Esophagus muscularis mucosa (tissue), 4 donors: ENCODE data around the gene DLX3. TPM values are rescaled to one million over a fixed set of nuclear protein-coding genes. Genes with fewer than 3 reads are reported as not detected.

Source experiments
- DNase-seq: peaks from one replicate; pipeline ENCODE4 v3.0.0-alpha.2; 2017; ENCODE audit errors: extremely low spot score
- H3K27ac ChIP-seq, 4 donors: fragments of 200-600 bp; sonication (generic); replicated peaks in 1 of 4; 1 replicate in 3 of 4; 2 replicates in 1 of 4; pipeline ENCODE4 v1.5.1; 2016 to 2019; ENCODE audit warnings: mild to moderate bottlenecking in 1 of 4
- H3K27me3 ChIP-seq, 4 donors: fragments of 200-600 bp; sonication (generic); one replicate each; pipeline versions ENCODE4 v1.5.1 to v1.6.0; 2016 to 2019
- H3K36me3 ChIP-seq, 4 donors: fragments of 200-600 bp; sonication (generic); one replicate each; pipeline ENCODE4 v1.5.1; 2016 to 2019
- H3K4me1 ChIP-seq, 4 donors: fragments of 200-600 bp; sonication (generic); one replicate each; pipeline ENCODE4 v1.5.1; 2016 to 2019
- H3K4me3 ChIP-seq, 4 donors: fragments of 200-600 bp; sonication (generic); 1 replicate in 2 of 4; 2 replicates in 2 of 4; pipeline ENCODE4 v1.5.1; 2016 to 2019; ENCODE audit warnings: mild to moderate bottlenecking in 4 of 4, moderate library complexity in 1 of 4
- H3K9me3 ChIP-seq, 4 donors: fragments of 200-600 bp; sonication (generic); 1 replicate in 3 of 4; 2 replicates in 1 of 4; pipeline ENCODE4 v1.5.1; 2016 to 2019
- CTCF ChIP-seq, 3 experiments: fragments of 200-600 bp in 2 of 3; fragments of 450-650 bp in 1 of 3; sonication (generic) in 2 of 3; IDR thresholded peaks; one replicate each; pipeline ENCODE4 v1.5.1; 2017 to 2019; ENCODE audit warnings: antibody characterized with exemption in 3 of 3, mild to moderate bottlenecking in 2 of 3, moderate library complexity in 1 of 3
- EP300 ChIP-seq: sonication (generic); formaldehyde crosslinking; IDR thresholded peaks from one replicate; pipeline ENCODE4 v1.6.1; 2017; ENCODE audit warnings: antibody characterized with exemption
- POLR2A ChIP-seq: fragments of 450-650 bp; IDR thresholded peaks from one replicate; pipeline ENCODE4 v1.6.1; 2017; ENCODE audit warnings: antibody characterized with exemption, moderate library complexity, mild to moderate bottlenecking, low read depth
- POLR2AphosphoS5 ChIP-seq, 2 donors: sonication (generic); formaldehyde crosslinking; IDR thresholded peaks; one replicate each; pipeline ENCODE4 v1.6.1; 2017; ENCODE audit warnings: antibody characterized with exemption in 2 of 2
- WGBS: methylation state at CpG from one replicate; pipeline ENCODE4 v1.1.5; 2018; 5-methylcytosine and 5-hydroxymethylcytosine counted together
- intact Hi-C: fragments of 100-400 bp; cut with DNase I; formaldehyde crosslinking; loops from one replicate; pipeline ENCODE4 v1.15.1; 2023
- total RNA-seq, 4 donors: library from RNA; depleted of rRNA; stranded (reverse); fragments of >200 nt; gene quantifications; one replicate each; pipeline versions ENCODE4 v1.1.0 to v1.2.1, GENCODE V29; 2016

DLX3 gene
- total RNA-seq, 4 donors from 2014 or later, result 0.32 TPM; not detected in 3

GRCh38 chr17:49967205-49967604, 27.8 kb downstream of the DLX3 start:
- DNase-seq, result no peak
- TF ChIP-seq POLR2AphosphoS5 (IDR thresholded peaks at IDR 0.05) (no peak), CTCF (IDR thresholded peaks at IDR 0.05) (no peak), EP300 (no peak), POLR2A (no peak)
- Histone ChIP-seq H3K27me3 (peaks cover 25 to 100% (median 97%) of the 10 kb centered on the region in 4 donors), H3K4me3 (no peak overlapping the region), H3K4me1 (peaks cover 42 to 60% (median 53%) of the 10 kb centered on the region in 4 donors), H3K36me3 (no peaks in the 10 kb centered on the region), H3K27ac (no peak overlapping the region), H3K9me3 (no peaks in the 10 kb centered on the region)
- intact Hi-C loops, result no loop called here
- WGBS, result 14% methylated on average over 2 of the region's 3 CpGs

GRCh38 chr17:49966767-49967166, 28.3 kb downstream of the DLX3 start:
- no peaks in the 10 kb centered on the region for H3K9me3 ChIP-seq
- intact Hi-C loops, result no loop called here
- TF ChIP-seq EP300 (no peak), POLR2A (no peak), POLR2AphosphoS5 (IDR thresholded peaks at IDR 0.05) (no peak), CTCF (IDR thresholded peaks at IDR 0.05) (no peak)
- no peak overlapping the region for H3K27ac ChIP-seq
- H3K27me3 ChIP-seq, result peaks cover 21 to 100% (median 94%) of the 10 kb centered on the region in 4 donors
- H3K4me3 ChIP-seq, result no peak overlapping the region
- DNase-seq, result no peak
- no peaks in the 10 kb centered on the region for H3K36me3 ChIP-seq
- peaks cover 37 to 56% (median 48%) of the 10 kb centered on the region in 4 donors for H3K4me1 ChIP-seq
- 17% methylated on average over 3 of the region's 3 CpGs for WGBS

- H3K27ac ChIP-seq, result no peak overlapping the region
- 11% methylated on average over 16 of the region's 16 CpGs for WGBS
- no peak for TF ChIP-seq POLR2AphosphoS5 (IDR thresholded peaks at IDR 0.05)
- TF ChIP-seq CTCF (IDR thresholded peaks at IDR 0.05), result no peak
- TF ChIP-seq POLR2A, result no peak
- TF ChIP-seq EP300, result no peak
- peaks cover 34 to 50% (median 42%) of the 10 kb centered on the region in 4 donors for H3K4me1 ChIP-seq
- intact Hi-C loops, result no loop called here
- H3K4me3 ChIP-seq, result no peak overlapping the region
- H3K36me3 ChIP-seq, result no peaks in the 10 kb centered on the region
- H3K9me3 ChIP-seq, result no peaks in the 10 kb centered on the region
- no peak for DNase-seq
- H3K27me3 ChIP-seq, result peaks cover 16 to 100% (median 82%) of the 10 kb centered on the region in 4 donors
Observed at GRCh38 chr17:49965524-49965909, 29.5 kb downstream of the DLX3 start.

GRCh38 chr17:49964769-49965523, 30.1 kb downstream of the DLX3 start:
- DNase-seq, result no peak
- H3K27ac ChIP-seq, result no peak overlapping the region
- peaks cover 10 to 95% (median 76%) of the 10 kb centered on the region in 4 donors for H3K27me3 ChIP-seq
- H3K4me1 ChIP-seq, result peaks cover 33 to 46% (median 40%) of the 10 kb centered on the region in 4 donors
- no peak for TF ChIP-seq POLR2A
- no peak for TF ChIP-seq POLR2AphosphoS5 (IDR thresholded peaks at IDR 0.05)
- TF ChIP-seq EP300, result no peak
- no peak for TF ChIP-seq CTCF (IDR thresholded peaks at IDR 0.05)
- H3K36me3 ChIP-seq, result no peaks in the 10 kb centered on the region
- no peaks in the 10 kb centered on the region for H3K9me3 ChIP-seq
- 9% methylated on average over 30 of the region's 52 CpGs for WGBS
- H3K4me3 ChIP-seq, result no peak overlapping the region
- intact Hi-C loops, result no loop called here
